Measurements from ENCODE around the gene ZNF100. TPM values are rescaled to one million over a fixed set of nuclear protein-coding genes. Genes with fewer than 3 reads are reported as not detected.

Gene ZNF100
- total RNA-seq, 6 experiments from 2014 or later = 1.4 to 4.1 (median 1.9) TPM

DNA sequence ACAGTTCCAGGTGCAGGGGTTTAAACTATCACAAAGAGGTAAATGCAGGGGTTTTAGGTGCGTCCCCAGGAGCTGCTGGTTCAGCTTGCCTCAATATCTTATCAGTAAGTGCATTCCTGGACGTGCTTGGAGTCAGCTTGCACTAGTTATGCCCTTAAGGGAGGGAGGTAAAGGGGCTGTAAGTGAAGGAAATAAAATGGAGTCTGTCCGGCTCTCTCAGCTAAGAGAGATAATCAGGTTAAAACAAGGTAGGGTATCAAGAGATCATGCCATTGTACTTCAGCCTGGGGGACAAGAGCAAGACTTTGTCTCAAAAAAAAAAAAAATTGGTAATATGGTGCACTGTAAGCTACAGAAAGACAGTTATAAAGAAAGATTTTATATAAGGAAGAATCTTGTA, 69.7 kb downstream of the ZNF100 start:
- intact Hi-C loops (cut with DNase I) = loop anchor here in 1 of 2 donors (10.0 kb wide), 1 partner anchor 213 kb away; no protein-coding TSS in a partner anchor
- Histone ChIP-seq H3K36me3 (no peaks in the 10 kb centered on the region), H3K27ac (no peak overlapping the region), H3K4me1 (no peaks in the 10 kb centered on the region), H3K4me3 (no peak overlapping the region), H3K27me3 (no peaks in the 10 kb centered on the region), H3K9me3 (no peaks in the 10 kb centered on the region)
- WGBS (ENCODE audit: insufficient coverage, low coverage, low lambda C conversion rate, missing lambda C conversion rate) = 18% methylated on average over 3 of the region's 3 CpGs
- TF ChIP-seq, protein P1, sequence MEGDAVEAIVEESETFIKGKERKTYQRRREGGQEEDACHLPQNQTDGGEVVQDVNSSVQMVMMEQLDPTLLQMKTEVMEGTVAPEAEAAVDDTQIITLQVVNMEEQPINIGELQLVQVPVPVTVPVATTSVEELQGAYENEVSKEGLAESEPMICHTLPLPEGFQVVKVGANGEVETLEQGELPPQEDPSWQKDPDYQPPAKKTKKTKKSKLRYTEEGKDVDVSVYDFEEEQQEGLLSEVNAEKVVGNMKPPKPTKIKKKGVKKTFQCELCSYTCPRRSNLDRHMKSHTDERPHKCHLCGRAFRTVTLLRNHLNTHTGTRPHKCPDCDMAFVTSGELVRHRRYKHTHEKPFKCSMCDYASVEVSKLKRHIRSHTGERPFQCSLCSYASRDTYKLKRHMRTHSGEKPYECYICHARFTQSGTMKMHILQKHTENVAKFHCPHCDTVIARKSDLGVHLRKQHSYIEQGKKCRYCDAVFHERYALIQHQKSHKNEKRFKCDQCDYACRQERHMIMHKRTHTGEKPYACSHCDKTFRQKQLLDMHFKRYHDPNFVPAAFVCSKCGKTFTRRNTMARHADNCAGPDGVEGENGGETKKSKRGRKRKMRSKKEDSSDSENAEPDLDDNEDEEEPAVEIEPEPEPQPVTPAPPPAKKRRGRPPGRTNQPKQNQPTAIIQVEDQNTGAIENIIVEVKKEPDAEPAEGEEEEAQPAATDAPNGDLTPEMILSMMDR (IDR thresholded peaks at IDR 0.05) = no peak
- no peak for TF ChIP-seq POLR2A (IDR thresholded peaks at IDR 0.05)
- DNase-seq = no peak
- no peak for ATAC-seq

- WGBS (ENCODE audit: insufficient coverage, low coverage, low lambda C conversion rate, missing lambda C conversion rate) = 45% methylated on average over 7 of the region's 7 CpGs
- H3K27ac ChIP-seq = no peak overlapping the region
- intact Hi-C loops (cut with DNase I) = loop anchor here in 1 of 2 donors (10.0 kb wide), 1 partner anchor 210 kb away; no protein-coding TSS in a partner anchor
These were observed 73.0 kb downstream of the ZNF100 start for GRCh38 chr19:21694171-21694906.

GRCh38 chr19:21693399-21693798, 74.0 kb downstream of the ZNF100 start:
- TF ChIP-seq, protein P1 (IDR thresholded peaks at IDR 0.05) = no peak
- TF ChIP-seq POLR2A (IDR thresholded peaks at IDR 0.05) = no peak
- no CpG with 5 or more reads among the region's 1 CpG for WGBS (ENCODE audit: insufficient coverage, low coverage, low lambda C conversion rate, missing lambda C conversion rate)
- intact Hi-C loops (cut with DNase I) = loop anchor here in 1 of 2 donors (10.0 kb wide), 1 partner anchor 209 kb away; no protein-coding TSS in a partner anchor
- Histone ChIP-seq H3K27me3 (no peaks in the 10 kb centered on the region), H3K27ac (no peak overlapping the region), H3K4me3 (no peak overlapping the region), H3K9me3 (no peaks in the 10 kb centered on the region), H3K36me3 (no peaks in the 10 kb centered on the region), H3K4me1 (no peaks in the 10 kb centered on the region)
- DNase-seq = no peak
- ATAC-seq = no peak

More at GRCh38 chr19:21694171-21694906, 73.0 kb downstream of the ZNF100 start:
- Histone ChIP-seq H3K4me3 (no peak overlapping the region), H3K36me3 (no peaks in the 10 kb centered on the region), H3K9me3 (no peaks in the 10 kb centered on the region), H3K4me1 (no peaks in the 10 kb centered on the region), H3K27me3 (no peaks in the 10 kb centered on the region)
- no peak for TF ChIP-seq POLR2A (IDR thresholded peaks at IDR 0.05)
- TF ChIP-seq, protein P1 (IDR thresholded peaks at IDR 0.05) = no peak
- ATAC-seq (no peak), DNase-seq (no peak)

GRCh38 chr19:21691661-21692060, 75.7 kb downstream of the ZNF100 start:
- intact Hi-C loops (cut with DNase I) = loop anchor here in 1 of 2 donors (10.0 kb wide), 1 partner anchor 207 kb away; no protein-coding TSS in a partner anchor

More at GRCh38 chr19:21691661-21692060, 75.7 kb downstream of the ZNF100 start:
- Histone ChIP-seq H3K4me1 (no peaks in the 10 kb centered on the region), H3K4me3 (no peak overlapping the region), H3K9me3 (no peaks in the 10 kb centered on the region), H3K27me3 (no peaks in the 10 kb centered on the region), H3K27ac (no peak overlapping the region), H3K36me3 (no peaks in the 10 kb centered on the region)
- DNase-seq (no peak), ATAC-seq (no peak)
- WGBS (ENCODE audit: insufficient coverage, low coverage, low lambda C conversion rate, missing lambda C conversion rate) = 17% methylated on average over 1 of the region's 1 CpG
- TF ChIP-seq, protein P1 (IDR thresholded peaks at IDR 0.05) = no peak
- no peak for TF ChIP-seq POLR2A (IDR thresholded peaks at IDR 0.05)

Data from right lobe of liver (tissue), 6 donors.